Measurements from ENCODE around the gene PPIP5K1.

The PPIP5K1 gene

GRCh38 chr15:43531018-43531670 is 58.9 kb downstream of the PPIP5K1 start:
- Histone ChIP-seq H3K27ac (replicated peaks) (no peak overlapping the region), H3K4me3 (replicated peaks; ENCODE audit: insufficient read depth, low read length) (no peak overlapping the region), H3K27me3 (ENCODE audit: insufficient read depth, poor library complexity, severe bottlenecking) (no peaks in the 10 kb centered on the region)
- TF ChIP-seq POLR2AphosphoS5 (IDR thresholded peaks at IDR 0.05; ENCODE audit: low read depth) (no peak), SPI1 (IDR thresholded peaks at IDR 0.05; ENCODE audit: borderline replicate concordance, low read depth) (no peak), GABPA (IDR thresholded peaks at IDR 0.05; ENCODE audit: low read depth) (no peak)
- TF ChIP-seq, protein P1, sequence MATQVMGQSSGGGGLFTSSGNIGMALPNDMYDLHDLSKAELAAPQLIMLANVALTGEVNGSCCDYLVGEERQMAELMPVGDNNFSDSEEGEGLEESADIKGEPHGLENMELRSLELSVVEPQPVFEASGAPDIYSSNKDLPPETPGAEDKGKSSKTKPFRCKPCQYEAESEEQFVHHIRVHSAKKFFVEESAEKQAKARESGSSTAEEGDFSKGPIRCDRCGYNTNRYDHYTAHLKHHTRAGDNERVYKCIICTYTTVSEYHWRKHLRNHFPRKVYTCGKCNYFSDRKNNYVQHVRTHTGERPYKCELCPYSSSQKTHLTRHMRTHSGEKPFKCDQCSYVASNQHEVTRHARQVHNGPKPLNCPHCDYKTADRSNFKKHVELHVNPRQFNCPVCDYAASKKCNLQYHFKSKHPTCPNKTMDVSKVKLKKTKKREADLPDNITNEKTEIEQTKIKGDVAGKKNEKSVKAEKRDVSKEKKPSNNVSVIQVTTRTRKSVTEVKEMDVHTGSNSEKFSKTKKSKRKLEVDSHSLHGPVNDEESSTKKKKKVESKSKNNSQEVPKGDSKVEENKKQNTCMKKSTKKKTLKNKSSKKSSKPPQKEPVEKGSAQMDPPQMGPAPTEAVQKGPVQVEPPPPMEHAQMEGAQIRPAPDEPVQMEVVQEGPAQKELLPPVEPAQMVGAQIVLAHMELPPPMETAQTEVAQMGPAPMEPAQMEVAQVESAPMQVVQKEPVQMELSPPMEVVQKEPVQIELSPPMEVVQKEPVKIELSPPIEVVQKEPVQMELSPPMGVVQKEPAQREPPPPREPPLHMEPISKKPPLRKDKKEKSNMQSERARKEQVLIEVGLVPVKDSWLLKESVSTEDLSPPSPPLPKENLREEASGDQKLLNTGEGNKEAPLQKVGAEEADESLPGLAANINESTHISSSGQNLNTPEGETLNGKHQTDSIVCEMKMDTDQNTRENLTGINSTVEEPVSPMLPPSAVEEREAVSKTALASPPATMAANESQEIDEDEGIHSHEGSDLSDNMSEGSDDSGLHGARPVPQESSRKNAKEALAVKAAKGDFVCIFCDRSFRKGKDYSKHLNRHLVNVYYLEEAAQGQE (IDR thresholded peaks at IDR 0.05; ENCODE audit: insufficient replicate concordance, low read depth), result no peak
- TF ChIP-seq, protein P2, sequence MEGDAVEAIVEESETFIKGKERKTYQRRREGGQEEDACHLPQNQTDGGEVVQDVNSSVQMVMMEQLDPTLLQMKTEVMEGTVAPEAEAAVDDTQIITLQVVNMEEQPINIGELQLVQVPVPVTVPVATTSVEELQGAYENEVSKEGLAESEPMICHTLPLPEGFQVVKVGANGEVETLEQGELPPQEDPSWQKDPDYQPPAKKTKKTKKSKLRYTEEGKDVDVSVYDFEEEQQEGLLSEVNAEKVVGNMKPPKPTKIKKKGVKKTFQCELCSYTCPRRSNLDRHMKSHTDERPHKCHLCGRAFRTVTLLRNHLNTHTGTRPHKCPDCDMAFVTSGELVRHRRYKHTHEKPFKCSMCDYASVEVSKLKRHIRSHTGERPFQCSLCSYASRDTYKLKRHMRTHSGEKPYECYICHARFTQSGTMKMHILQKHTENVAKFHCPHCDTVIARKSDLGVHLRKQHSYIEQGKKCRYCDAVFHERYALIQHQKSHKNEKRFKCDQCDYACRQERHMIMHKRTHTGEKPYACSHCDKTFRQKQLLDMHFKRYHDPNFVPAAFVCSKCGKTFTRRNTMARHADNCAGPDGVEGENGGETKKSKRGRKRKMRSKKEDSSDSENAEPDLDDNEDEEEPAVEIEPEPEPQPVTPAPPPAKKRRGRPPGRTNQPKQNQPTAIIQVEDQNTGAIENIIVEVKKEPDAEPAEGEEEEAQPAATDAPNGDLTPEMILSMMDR (IDR thresholded peaks at IDR 0.05; ENCODE audit: insufficient read depth, low read length), result no peak
- no peak for DNase-seq (ENCODE audit: low read depth in 1 of 2, low spot score in 1 of 2)

- TF ChIP-seq, protein P1 (IDR thresholded peaks at IDR 0.05; ENCODE audit: insufficient replicate concordance, low read depth), result no peak
- TF ChIP-seq, protein P2 (IDR thresholded peaks at IDR 0.05; ENCODE audit: insufficient read depth, low read length), result no peak
- TF ChIP-seq GABPA (IDR thresholded peaks at IDR 0.05; ENCODE audit: low read depth) (no peak), SPI1 (IDR thresholded peaks at IDR 0.05; ENCODE audit: borderline replicate concordance, low read depth) (no peak), POLR2AphosphoS5 (IDR thresholded peaks at IDR 0.05; ENCODE audit: low read depth) (no peak)
- DNase-seq (ENCODE audit: low read depth in 1 of 2, low spot score in 1 of 2), result no peak
- Histone ChIP-seq H3K27me3 (ENCODE audit: insufficient read depth, poor library complexity, severe bottlenecking) (no peaks in the 10 kb centered on the region), H3K4me3 (replicated peaks; ENCODE audit: insufficient read depth, low read length) (no peak overlapping the region), H3K27ac (replicated peaks) (no peak overlapping the region)
These were observed 60.2 kb downstream of the PPIP5K1 start for GRCh38 chr15:43529587-43530345.

GRCh38 chr15:43529141-43529540 is 60.9 kb downstream of the PPIP5K1 start:
- H3K4me3 ChIP-seq (replicated peaks; ENCODE audit: insufficient read depth, low read length), result no peak overlapping the region
- H3K27me3 ChIP-seq (ENCODE audit: insufficient read depth, poor library complexity, severe bottlenecking), result no peaks in the 10 kb centered on the region
- TF ChIP-seq, protein P1 (IDR thresholded peaks at IDR 0.05; ENCODE audit: insufficient replicate concordance, low read depth), result no peak
- TF ChIP-seq GABPA (IDR thresholded peaks at IDR 0.05; ENCODE audit: low read depth) (no peak), POLR2AphosphoS5 (IDR thresholded peaks at IDR 0.05; ENCODE audit: low read depth) (no peak), SPI1 (IDR thresholded peaks at IDR 0.05; ENCODE audit: borderline replicate concordance, low read depth) (no peak)
- TF ChIP-seq, protein P2 (IDR thresholded peaks at IDR 0.05; ENCODE audit: insufficient read depth, low read length), result no peak
- H3K27ac ChIP-seq (replicated peaks), result no peak overlapping the region
- no peak for DNase-seq (ENCODE audit: low read depth in 1 of 2, low spot score in 1 of 2)

All from HL-60 (cell line).